GM18873 (cell line): Measurements from ENCODE around the gene STMND1.
"Not testable (repeated sequence)": the region's sequence is repeated elsewhere in the genome, so short reads cannot be mapped to it uniquely, and the experiment has no call there.

Source experiments
- ATAC-seq: cut with Tn5 transposase; IDR thresholded peaks from one replicate; pipeline ENCODE4 v1.9.1; 2021; ENCODE audit warnings: mild to moderate bottlenecking, moderate library complexity, moderate number of reproducible peaks; ENCODE audit not compliant: unreplicated experiment, low FRiP score

The STMND1 gene

GRCh38 chr6:17101422-17102257 is at the start of gene STMND1:
STMND1 (plus strand) TSS chr6:17102050; CDS start chr6:17102258, 208 bp downstream.
- no peak for ATAC-seq

DNA sequence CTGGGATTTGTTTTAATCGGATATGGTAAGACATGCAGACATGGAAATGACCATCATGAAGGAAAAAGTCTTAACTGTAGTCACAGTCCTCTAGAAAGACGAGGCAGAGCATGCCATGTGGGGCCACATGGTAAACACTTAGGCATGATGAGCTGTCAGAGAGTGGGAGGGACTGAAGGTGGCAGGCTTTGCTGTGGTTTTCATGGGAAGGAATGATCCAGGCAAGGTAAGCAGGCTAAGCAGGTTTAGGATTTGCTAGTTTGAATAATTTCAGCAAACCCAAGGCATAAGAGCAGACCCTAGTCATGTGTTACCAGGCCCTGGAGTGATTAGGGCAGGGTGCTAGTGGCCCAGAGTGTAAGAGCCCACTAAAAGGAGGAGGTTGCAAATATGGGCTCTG is 47.2 kb upstream of the STMND1 start:
- no peak for ATAC-seq

DNA sequence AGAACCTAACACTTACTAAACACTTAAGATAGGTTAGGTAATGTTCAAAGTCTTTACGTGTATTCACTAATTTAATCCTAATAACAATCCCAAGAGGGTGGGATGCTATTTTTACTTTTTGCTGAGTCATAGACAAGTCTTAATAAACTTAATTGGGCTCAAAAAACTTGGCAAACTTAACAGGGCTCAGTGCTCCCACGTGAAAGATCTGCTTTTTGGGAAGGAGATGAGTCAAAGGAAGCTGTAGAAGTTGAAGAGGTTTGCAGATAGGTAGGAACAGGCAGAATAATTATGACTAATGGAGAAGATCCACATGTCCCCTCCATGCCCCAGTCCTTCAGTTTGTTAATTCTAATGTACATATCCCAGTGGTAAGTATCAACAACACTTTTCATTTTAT is 44.5 kb upstream of the STMND1 start:
- no peak for ATAC-seq

DNA sequence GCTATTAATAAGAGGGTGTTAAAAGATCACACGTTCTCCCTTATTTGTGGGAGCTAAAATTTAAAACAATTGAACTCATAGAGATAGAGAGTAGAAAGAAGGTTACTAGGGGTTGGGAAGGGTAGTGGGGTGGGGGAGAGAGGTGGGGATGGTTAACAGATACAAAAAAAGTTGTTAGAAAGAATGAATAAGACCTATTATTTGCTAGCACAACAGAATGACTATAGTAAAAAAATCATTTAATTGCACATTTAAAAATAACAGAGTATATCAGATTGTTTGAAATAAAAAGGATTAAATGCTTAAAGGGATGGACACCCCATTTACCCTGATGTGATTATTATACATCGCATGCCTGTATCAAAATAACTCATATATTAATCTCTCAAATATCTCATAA is 43.3 kb upstream of the STMND1 start:
- ATAC-seq: no peak

DNA sequence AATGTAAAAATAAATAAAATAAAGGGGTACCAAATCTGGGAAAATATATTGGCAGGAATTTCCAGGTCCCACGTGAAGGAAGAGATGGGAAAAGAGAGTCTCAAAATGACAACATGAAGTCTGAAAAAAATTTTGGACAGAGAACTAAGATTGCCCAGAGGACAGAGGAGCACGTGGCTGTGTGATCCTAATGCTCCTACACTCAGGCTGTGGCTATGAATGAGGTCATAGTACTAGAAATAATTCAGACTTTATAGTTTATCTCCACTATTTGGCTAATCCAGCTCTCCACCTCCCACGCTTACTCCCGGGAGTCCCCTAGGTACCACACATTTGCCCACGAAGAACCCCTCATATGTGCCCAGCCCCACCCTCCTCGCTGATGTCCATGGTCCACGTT is 42.8 kb upstream of the STMND1 start:
- no peak for ATAC-seq

- no peak for ATAC-seq
Measured at GRCh38 chr6:17059850-17060249, 42.0 kb upstream of the STMND1 start.

DNA sequence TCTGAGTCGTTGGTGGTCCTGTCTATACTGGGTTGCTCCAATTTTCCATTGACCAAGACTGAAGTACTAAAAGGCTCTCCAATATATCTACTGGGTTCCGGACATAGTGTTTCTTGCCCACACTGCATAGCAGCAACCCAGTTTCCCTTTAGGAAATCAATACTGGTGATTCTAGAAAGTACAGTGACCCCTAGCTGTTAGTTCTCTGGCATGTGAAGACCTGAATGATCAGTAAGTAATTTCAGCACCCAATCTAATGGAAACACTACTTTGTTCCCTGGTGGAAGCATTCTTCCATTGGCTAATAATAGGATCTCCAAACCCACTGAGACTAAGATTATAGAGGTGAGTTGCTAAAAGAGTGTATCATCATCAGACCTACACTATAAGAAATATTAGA is 40.8 kb upstream of the STMND1 start:
- no peak for ATAC-seq

- ATAC-seq: no peak
Measured at GRCh38 chr6:17062871-17063440, 38.9 kb upstream of the STMND1 start.

GRCh38 chr6:17064975-17065374 is 36.9 kb upstream of the STMND1 start:
- no peak for ATAC-seq

DNA sequence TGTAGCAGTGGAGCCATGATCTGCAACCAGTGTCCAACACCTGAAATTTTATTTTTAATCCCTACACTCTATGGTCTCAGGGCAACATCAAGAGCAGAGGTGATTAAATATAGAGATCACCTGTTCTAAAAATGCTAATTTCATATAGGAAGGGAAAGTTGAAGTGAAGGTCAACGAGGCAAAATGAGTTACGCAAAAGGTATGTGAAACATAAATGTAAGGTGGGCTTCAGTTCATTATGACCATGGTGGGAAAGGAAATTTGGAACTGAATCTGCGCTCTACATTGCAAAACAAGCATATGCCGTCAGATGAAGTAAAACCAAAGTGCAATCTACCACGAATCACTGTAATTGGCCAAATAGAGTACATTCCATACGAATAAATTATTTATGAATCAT is 35.2 kb upstream of the STMND1 start:
- ATAC-seq: no peak

- ATAC-seq: not testable (repeated sequence)
Measured at GRCh38 chr6:17068972-17069371, 32.9 kb upstream of the STMND1 start.

DNA sequence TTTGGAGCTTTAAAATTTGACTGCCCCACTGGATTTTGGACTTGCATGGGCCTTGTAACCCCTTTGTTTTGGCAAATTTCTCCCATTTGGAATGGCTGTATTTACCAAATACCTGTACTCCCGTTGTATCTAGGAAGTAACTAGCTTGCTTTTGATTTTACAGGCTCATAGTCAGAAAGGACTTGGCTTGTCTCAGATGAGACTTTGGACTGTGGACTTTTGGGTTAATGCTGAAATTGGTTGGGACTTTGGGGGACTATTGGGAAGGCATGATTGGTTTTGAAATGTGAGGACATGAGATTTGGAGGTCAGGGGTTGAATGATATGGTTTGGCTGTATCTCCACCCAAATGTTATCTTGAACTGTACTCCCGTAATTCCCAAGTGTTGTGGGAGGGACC is 31.4 kb upstream of the STMND1 start:
- ATAC-seq: not testable (repeated sequence)

DNA sequence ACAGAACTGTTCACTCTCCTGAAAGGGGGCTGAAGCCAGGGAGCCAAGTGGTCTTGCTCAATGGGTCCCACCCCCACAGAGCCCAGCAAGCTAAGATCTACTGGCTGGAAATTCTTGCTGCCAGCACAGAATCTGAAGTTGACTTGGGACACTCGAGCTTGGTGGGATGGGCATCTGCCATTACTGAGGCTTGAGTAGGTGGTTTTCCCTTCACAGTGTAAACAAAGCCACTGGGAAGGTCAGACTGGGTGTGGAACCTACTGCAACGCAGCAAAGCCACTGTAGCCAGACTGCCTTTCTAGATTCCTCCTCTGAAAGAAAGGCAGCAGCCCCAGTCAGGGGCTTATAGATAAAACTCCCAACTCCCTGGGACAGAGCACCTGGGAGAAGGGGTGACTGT is 28.3 kb upstream of the STMND1 start:
- ATAC-seq: not testable (repeated sequence)

GRCh38 chr6:17081273-17081672 is 20.6 kb upstream of the STMND1 start:
- no peak for ATAC-seq

GRCh38 chr6:17081860-17082508 is 19.9 kb upstream of the STMND1 start:
- no peak for ATAC-seq

- ATAC-seq: no peak
Measured at GRCh38 chr6:17083397-17083796, 18.5 kb upstream of the STMND1 start.

GRCh38 chr6:17086469-17086868 is 15.4 kb upstream of the STMND1 start:
- ATAC-seq: no peak

- ATAC-seq: no peak
Measured at GRCh38 chr6:17088091-17088611, 13.7 kb upstream of the STMND1 start.

DNA sequence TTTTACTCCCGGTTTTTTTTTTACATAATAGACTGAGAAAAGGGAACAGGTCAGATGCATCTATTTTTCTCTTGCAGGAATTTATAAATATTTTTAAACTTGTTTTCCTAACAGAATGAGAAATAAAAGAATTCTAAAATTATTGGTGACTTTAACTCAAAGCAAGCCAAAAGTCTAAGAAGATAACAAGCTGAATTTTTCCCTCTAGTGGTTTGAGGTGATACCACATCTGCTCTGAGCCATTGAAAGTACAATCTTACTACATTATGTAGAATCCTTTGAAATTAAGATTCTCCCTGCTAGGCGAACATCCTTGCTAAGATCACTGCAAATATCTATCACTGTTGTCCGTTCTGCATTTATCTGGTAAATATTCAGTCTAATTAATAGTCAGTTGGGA is 10.7 kb upstream of the STMND1 start:
- ATAC-seq: no peak

DNA sequence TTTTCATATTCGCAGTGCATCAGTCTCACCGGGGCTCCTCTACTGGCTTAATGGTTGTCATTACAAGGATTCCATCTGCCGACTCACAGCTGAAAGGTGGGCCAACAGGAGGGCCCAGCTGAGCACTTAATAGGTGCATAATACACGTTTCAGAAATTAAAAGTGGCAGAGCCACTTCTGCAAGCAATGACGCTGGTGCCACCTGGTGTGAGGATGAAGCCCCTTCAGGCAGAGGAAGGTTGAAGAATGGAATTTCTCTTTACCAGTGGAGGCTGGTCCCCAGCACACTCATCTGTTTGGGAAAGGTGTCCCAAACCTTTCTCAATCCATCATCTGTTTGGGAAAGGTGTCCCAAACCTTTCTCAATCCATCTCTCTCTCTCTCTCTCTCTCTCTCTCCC is 8.2 kb upstream of the STMND1 start:
- no peak for ATAC-seq

DNA sequence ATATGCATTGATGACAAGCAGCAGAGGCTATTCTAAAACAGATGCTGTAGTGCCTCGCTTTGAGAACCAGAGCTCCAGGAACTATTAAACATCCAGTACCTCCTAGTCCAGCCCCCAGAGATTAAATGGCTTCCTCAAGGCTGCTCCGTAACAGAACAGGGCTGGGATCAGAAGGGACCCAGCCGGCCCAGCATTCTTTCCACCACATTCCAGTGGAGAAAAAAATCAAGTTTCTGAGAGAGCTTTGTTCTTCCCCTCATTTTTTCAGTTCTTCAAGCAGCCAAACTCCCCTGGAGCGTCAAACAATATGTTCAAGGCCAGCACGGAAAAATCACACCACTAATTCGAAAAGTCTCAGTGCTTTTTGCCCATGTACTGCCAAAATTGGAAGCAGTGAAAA is 5.8 kb upstream of the STMND1 start:
- no peak for ATAC-seq
